ENCODE data around the gene RELL2.

The RELL2 gene

GRCh38 chr5:141636413-141637122, at the start of gene RELL2, which contains the start of gene HDAC3 (continued):
- 0 out of 2 replicates have a peak, but pooled peaks have one; percentile 15 for TF ChIP-seq INSM2 (tag by site-specific recombination; IDR thresholded peaks at IDR 0.05)
- no peak for TF ChIP-seq ZNF202 (tag by site-specific recombination; IDR thresholded peaks at IDR 0.05; ENCODE audit: borderline replicate concordance)
- peak; percentile 36; the same call in 1 of the 2 replicates for TF ChIP-seq ZNF239 (tag by site-specific recombination; IDR thresholded peaks at IDR 0.05)
- no peak for TF ChIP-seq TCF7L2 (IDR thresholded peaks at IDR 0.05; ENCODE audit: borderline replicate concordance, low read depth, low read length)
- TF ChIP-seq ZXDB (tag by site-specific recombination; IDR thresholded peaks at IDR 0.05) = peak; percentile 55
- TF ChIP-seq ZBTB49 (tag by site-specific recombination; IDR thresholded peaks at IDR 0.05; ENCODE audit: low read depth) = no peak
- TF ChIP-seq ZNF449 (tag by site-specific recombination; IDR thresholded peaks at IDR 0.05) = no peak
- TF ChIP-seq ZFHX2 (tag by site-specific recombination; conservative IDR thresholded peaks at IDR 0.05) = 0 out of 2 replicates have a peak, but pooled peaks have one; percentile 6
- no peak for TF ChIP-seq ZSCAN16 (tag by site-specific recombination; IDR thresholded peaks at IDR 0.05)
- TF ChIP-seq ZNF155 (tag by site-specific recombination; IDR thresholded peaks at IDR 0.05) = no peak
- TF ChIP-seq ZNF274 (IDR thresholded peaks at IDR 0.05; ENCODE audit: low read length) = no peak
- no peak for TF ChIP-seq ZNF274 (tag by site-specific recombination; IDR thresholded peaks at IDR 0.05; ENCODE audit: borderline replicate concordance)
- no peak for TF ChIP-seq ZNF2 (tag by site-specific recombination; IDR thresholded peaks at IDR 0.05)
- TF ChIP-seq HOXC10 (CRISPR knock-in tag; IDR thresholded peaks at IDR 0.05) = no peak
- no peak for TF ChIP-seq ZBTB17 (tag by site-specific recombination; IDR thresholded peaks at IDR 0.05)
- TF ChIP-seq MZF1 (tag by site-specific recombination; IDR thresholded peaks at IDR 0.05; ENCODE audit: borderline replicate concordance) = peak; percentile 40; the same call in 1 of the 2 replicates
- no peak for TF ChIP-seq ZNF175 (tag by site-specific recombination; IDR thresholded peaks at IDR 0.05)
- no peak for TF ChIP-seq ZNF521 (tag by site-specific recombination; IDR thresholded peaks at IDR 0.05)
- TF ChIP-seq SP2 (tag by site-specific recombination; IDR thresholded peaks at IDR 0.05) = peak; percentile 59
- no peak for TF ChIP-seq ZNF580 (tag by site-specific recombination; IDR thresholded peaks at IDR 0.05)
- TF ChIP-seq ZNF473 (tag by site-specific recombination; IDR thresholded peaks at IDR 0.05) = no peak
- peak; percentile 72; the same call in 1 of the 2 replicates for TF ChIP-seq ZNF76 (tag by site-specific recombination; IDR thresholded peaks at IDR 0.05; ENCODE audit: borderline replicate concordance, low read depth)
- TF ChIP-seq YY1 (tag by site-specific recombination; IDR thresholded peaks at IDR 0.05) = peak; percentile 31; the same call in 1 of the 2 replicates
- no peak for TF ChIP-seq ZNF768 (tag by site-specific recombination; IDR thresholded peaks at IDR 0.05)
- TF ChIP-seq ZSCAN30 (tag by site-specific recombination; IDR thresholded peaks at IDR 0.05) = peak; percentile 67; the same call in 1 of the 2 replicates
- peak; percentile 47; the same call in 1 of the 2 replicates for TF ChIP-seq ZNF37A (tag by site-specific recombination; IDR thresholded peaks at IDR 0.05)
- TF ChIP-seq ZNF518A (tag by site-specific recombination; conservative IDR thresholded peaks at IDR 0.05; ENCODE audit: low read depth) = no peak
- TF ChIP-seq KLF16 (tag by site-specific recombination; IDR thresholded peaks at IDR 0.05) = no peak
- TF ChIP-seq YY2 (tag by site-specific recombination; IDR thresholded peaks at IDR 0.05) = no peak
- no peak for TF ChIP-seq ZNF529 (tag by site-specific recombination; IDR thresholded peaks at IDR 0.05; ENCODE audit: insufficient replicate concordance)

All from HEK293 (cell line).